Esophagus squamous epithelium (tissue), 5 donors: ENCODE results near the gene DYNC1LI1. TPM values are rescaled to one million over a fixed set of nuclear protein-coding genes. Genes with fewer than 3 reads are reported as not detected.
A peak's percentile ranks its signal among the peaks of the same experiment; 100 is the strongest.

ENCODE experiments used
- DNase-seq: peaks from one replicate; lab custom pipeline; 2025; lab: John Stamatoyannopoulos, UW
- H3K27ac ChIP-seq, 4 donors: fragments of 200-600 bp; sonication (generic); one replicate each; pipeline ENCODE4 v1.5.1; 2016 to 2019; ENCODE audit warnings: mild to moderate bottlenecking in 1 of 4
- H3K27me3 ChIP-seq, 4 donors: fragments of 200-600 bp; sonication (generic); 1 replicate in 3 of 4; 2 replicates in 1 of 4; pipeline versions ENCODE4 v1.5.1 to v1.6.0; 2017 to 2021; ENCODE audit warnings: antibody characterized with exemption in 1 of 4
- H3K36me3 ChIP-seq, 3 donors: fragments of 200-600 bp; sonication (generic); one replicate each; pipeline ENCODE4 v1.5.1; 2016 to 2019
- H3K4me1 ChIP-seq, 3 donors: fragments of 200-600 bp; sonication (generic); one replicate each; pipeline ENCODE4 v1.5.1; 2017 to 2019
- H3K4me3 ChIP-seq, 4 donors: fragments of 200-600 bp; sonication (generic); 1 replicate in 3 of 4; 2 replicates in 1 of 4; pipeline ENCODE4 v1.5.1; 2016 to 2019; ENCODE audit warnings: mild to moderate bottlenecking in 2 of 4, moderate library complexity in 1 of 4
- H3K9me3 ChIP-seq, 3 donors: fragments of 200-600 bp; sonication (generic); one replicate each; pipeline ENCODE4 v1.5.1; 2016 to 2019
- POLR2A ChIP-seq, 4 donors: fragments of 450-650 bp; IDR thresholded peaks; one replicate each; pipeline ENCODE4 v1.6.1; 2017; ENCODE audit warnings: antibody characterized with exemption in 4 of 4, mild to moderate bottlenecking in 4 of 4, moderate library complexity in 3 of 4
- WGBS, 2 donors: methylation state at CpG; one replicate each; pipeline ENCODE4 v1.1.5; 2018; 5-methylcytosine and 5-hydroxymethylcytosine counted together
- intact Hi-C: fragments of 100-400 bp; cut with DNase I; formaldehyde crosslinking; loops from one replicate; pipeline ENCODE4 v1.15.0; 2022
- total RNA-seq, 4 donors: library from RNA; depleted of rRNA; stranded (reverse); fragments of >200 nt; gene quantifications; one replicate each; pipeline ENCODE4 v1.1.0, GENCODE V29; 2016
- TF ChIP-seq, protein P1 (sequence below), 6 experiments: fragments of 450-650 bp in 4 of 6; fragments of 200-600 bp in 2 of 6; sonication (generic) in 2 of 6; IDR thresholded peaks; one replicate each; pipeline ENCODE4 v1.5.1; 2016 to 2019; ENCODE audit warnings: antibody characterized with exemption in 6 of 6, mild to moderate bottlenecking in 4 of 6, moderate library complexity in 4 of 6
- donor health status: DM: yes; HTN: yes; CAD: no.

DYNC1LI1 gene
- total RNA-seq, 4 donors from 2014 or later, result 12.8 to 29.9 (median 24.8) TPM

DNA sequence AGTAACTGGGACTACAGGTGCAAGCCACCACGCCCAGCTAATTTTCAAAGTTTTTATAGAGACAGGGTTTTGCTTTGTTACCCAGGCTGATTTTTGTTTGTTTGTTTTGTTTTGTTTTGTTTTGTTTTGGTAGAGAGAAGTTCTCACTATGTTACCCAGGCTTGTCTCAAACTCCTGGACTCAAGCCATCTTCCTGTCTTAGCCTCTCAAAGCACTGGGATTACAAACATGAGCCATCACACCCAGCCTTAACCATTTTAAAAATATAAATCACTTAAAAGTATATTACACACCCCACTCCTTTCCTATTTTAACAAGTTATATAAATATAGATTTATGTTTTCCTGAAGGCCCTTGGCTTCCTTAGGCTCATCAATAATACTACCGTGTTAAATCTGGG is 6.5 kb upstream of the DYNC1LI1 start:
- Histone ChIP-seq H3K36me3 (no peaks in the 10 kb centered on the region), H3K27ac (peak overlapping the region; percentile 40 to 66 (median 50)), H3K4me3 (peak overlapping the region in 2 of 4 donors; percentile 9 to 50), H3K27me3 (no peaks in the 10 kb centered on the region), H3K4me1 (peaks cover 6 to 20% (median 12%) of the 10 kb centered on the region in 3 donors), H3K9me3 (no peaks in the 10 kb centered on the region)
- no peak for TF ChIP-seq POLR2A (IDR thresholded peaks at IDR 0.05)
- TF ChIP-seq, protein P1, sequence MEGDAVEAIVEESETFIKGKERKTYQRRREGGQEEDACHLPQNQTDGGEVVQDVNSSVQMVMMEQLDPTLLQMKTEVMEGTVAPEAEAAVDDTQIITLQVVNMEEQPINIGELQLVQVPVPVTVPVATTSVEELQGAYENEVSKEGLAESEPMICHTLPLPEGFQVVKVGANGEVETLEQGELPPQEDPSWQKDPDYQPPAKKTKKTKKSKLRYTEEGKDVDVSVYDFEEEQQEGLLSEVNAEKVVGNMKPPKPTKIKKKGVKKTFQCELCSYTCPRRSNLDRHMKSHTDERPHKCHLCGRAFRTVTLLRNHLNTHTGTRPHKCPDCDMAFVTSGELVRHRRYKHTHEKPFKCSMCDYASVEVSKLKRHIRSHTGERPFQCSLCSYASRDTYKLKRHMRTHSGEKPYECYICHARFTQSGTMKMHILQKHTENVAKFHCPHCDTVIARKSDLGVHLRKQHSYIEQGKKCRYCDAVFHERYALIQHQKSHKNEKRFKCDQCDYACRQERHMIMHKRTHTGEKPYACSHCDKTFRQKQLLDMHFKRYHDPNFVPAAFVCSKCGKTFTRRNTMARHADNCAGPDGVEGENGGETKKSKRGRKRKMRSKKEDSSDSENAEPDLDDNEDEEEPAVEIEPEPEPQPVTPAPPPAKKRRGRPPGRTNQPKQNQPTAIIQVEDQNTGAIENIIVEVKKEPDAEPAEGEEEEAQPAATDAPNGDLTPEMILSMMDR (IDR thresholded peaks at IDR 0.05), result no peak
- intact Hi-C loops, result no loop called here
- 54 to 55% methylated on average over 2 of the region's 2 CpGs for WGBS, 2 donors
- no peak for DNase-seq

DNA sequence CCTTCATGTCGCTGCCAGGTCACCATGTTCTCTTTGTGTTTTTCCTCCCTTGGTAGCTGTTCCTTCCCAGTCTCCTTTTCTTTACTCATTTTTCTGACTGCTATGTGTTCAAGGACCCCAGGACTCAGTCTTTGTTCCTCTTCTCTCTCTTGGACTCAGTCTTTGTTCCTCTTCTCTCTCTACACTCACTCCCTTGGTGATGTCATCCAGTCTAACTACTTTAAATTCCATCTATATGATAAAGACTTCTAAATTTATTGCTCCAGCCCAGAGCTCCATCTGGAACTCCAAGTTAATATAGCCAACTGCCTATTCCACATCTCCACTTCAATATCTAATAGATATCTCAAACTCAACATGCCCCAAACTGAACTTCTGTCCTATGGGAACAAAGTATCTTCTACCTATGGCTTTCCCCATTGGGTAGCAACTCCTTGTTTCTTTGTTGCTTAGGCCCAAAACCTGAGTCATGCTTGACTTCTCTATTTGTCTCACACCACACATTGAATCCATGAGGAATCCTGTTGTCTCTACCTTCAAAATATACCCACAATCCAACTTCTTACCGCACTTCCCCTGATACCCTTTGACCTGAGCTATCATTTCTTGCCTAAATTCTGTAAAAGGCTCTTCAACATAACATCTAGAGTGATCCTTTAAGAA is 4.9 kb upstream of the DYNC1LI1 start:
- H3K27me3 ChIP-seq, result no peaks in the 10 kb centered on the region

DNA sequence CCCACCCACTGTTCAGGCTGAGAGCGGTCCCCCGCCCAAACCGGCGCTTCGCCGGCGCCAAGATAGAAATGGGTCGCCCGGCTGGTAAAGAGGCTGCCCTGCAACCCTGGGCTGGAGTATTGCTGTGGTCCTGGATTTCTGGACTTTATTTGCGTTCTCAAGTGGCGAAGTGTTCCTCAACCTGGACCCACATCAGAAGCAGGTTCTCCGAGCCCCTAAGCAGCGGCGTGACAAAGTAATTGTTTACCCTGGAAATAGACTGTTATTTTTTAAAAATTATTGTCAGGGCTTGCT is 481 bp upstream of the DYNC1LI1 start:
- peak overlapping the region; percentile 90 to 98 (median 96) for H3K27ac ChIP-seq
- 1 to 4% methylated on average over 5 to 10 of the region's 14 CpGs for WGBS, 2 donors
- H3K4me1 ChIP-seq, result peaks cover 0 to 45% (median 17%) of the 10 kb centered on the region in 3 donors
- intact Hi-C loops, result no loop called here
- H3K4me3 ChIP-seq, result peak overlapping the region; percentile 69 to 99 (median 92)
- DNase-seq, result no peak
- TF ChIP-seq POLR2A (IDR thresholded peaks at IDR 0.05), result no peak
- TF ChIP-seq, protein P1 (IDR thresholded peaks at IDR 0.05), result no peak
- H3K9me3 ChIP-seq, result no peaks in the 10 kb centered on the region
- H3K27me3 ChIP-seq, result no peaks in the 10 kb centered on the region
- H3K36me3 ChIP-seq, result peaks cover 0 to 4% (median 0%) of the 10 kb centered on the region in 3 donors

More for the DNA sequence above, 4.9 kb upstream of the DYNC1LI1 start:
- TF ChIP-seq, protein P1 (IDR thresholded peaks at IDR 0.05), result no peak
- TF ChIP-seq POLR2A (IDR thresholded peaks at IDR 0.05), result no peak
- no peak for DNase-seq
- no peaks in the 10 kb centered on the region for H3K36me3 ChIP-seq
- no peaks in the 10 kb centered on the region for H3K9me3 ChIP-seq
- no peak overlapping the region for H3K27ac ChIP-seq
- H3K4me1 ChIP-seq, result peaks cover 6 to 32% (median 19%) of the 10 kb centered on the region in 3 donors
- WGBS, 2 donors, result 90 to 92% methylated on average over 2 of the region's 2 CpGs
- no peak overlapping the region for H3K4me3 ChIP-seq
- intact Hi-C loops, result no loop called here

DNA sequence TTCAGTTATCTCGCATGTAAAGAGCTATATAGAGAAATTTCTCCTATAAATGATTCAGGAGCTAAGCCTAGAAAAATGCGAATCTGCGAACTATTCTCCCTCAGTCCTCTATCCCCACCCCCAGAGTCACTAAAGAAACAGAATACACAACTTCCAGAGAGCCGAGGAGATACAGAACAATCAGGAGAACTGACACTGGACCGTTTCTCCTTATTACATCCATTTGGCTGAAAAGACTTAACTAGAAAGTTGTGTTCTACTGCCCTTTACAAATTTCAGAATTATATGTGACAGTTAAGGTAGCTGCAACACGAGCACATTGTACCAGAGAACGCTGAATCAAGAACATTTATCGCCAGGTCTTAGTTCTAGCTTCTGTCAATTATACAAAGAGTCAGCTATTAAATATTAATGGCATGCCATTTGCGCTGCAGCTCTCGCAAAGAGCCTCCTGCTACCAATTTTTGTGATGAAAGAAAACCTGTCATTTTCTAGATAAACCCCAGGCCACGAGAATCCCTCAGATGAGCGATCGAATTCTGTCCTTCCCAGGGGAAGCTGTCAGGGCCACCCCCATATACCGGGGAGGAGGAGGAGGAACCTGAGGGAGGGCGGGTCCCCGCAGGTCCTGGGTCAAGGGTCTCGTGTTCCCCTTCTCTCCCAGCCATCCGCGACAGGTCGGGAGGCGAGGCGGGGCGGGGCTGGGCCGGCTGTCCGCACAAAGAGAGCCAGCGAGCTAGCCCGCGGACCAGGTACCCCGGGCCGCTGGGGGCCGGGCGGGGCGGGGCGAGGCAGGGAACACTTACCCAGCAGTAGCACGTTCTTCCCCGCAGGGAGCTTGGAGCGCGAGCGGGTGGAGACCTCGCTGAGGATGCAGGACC is 878 bp downstream of the DYNC1LI1 start:
- Histone ChIP-seq H3K36me3 (peaks cover 0 to 14% (median 6%) of the 10 kb centered on the region in 3 donors), H3K4me1 (peaks cover 0 to 45% (median 17%) of the 10 kb centered on the region in 3 donors), H3K27me3 (no peaks in the 10 kb centered on the region), H3K27ac (peak overlapping the region; percentile 90 to 98 (median 96)), H3K4me3 (peak overlapping the region; percentile 69 to 99 (median 92)), H3K9me3 (no peaks in the 10 kb centered on the region)
- intact Hi-C loops, result no loop called here
- DNase-seq, result no peak
- TF ChIP-seq POLR2A (IDR thresholded peaks at IDR 0.05), result no peak
- TF ChIP-seq, protein P1 (IDR thresholded peaks at IDR 0.05), result peak in 1 of 6 experiments; percentile 14
- WGBS, 2 donors, result 0 to 2% methylated on average over 14 to 15 of the region's 40 CpGs

DNA sequence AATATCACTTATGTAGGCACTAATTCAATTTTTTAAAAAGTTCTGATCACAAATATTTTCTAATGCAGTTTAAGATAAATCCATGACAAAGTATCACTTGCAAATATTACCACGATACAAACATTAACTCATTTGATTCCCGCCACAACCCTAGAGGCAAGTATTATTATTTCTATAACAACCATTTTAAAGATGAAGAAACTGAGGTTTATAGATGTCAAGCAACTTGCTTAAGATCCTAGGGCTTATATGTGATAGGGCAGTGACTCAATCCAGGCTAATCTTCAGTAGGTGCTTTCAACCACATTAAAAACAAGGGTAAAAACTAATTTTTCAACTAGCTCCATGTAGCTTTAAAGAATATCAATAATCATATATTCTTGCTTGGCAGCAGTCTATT is 1.7 kb downstream of the DYNC1LI1 start:
- no peaks in the 10 kb centered on the region for H3K27me3 ChIP-seq
- intact Hi-C loops, result no loop called here
- WGBS, 2 donors, result 82 to 88% methylated on average over 2 of the region's 2 CpGs
- peaks cover 0 to 14% (median 6%) of the 10 kb centered on the region in 3 donors for H3K36me3 ChIP-seq
- DNase-seq, result no peak
- H3K4me1 ChIP-seq, result peaks cover 0 to 45% (median 17%) of the 10 kb centered on the region in 3 donors
- no peaks in the 10 kb centered on the region for H3K9me3 ChIP-seq
- TF ChIP-seq, protein P1 (IDR thresholded peaks at IDR 0.05), result no peak
- no peak for TF ChIP-seq POLR2A (IDR thresholded peaks at IDR 0.05)
- peak overlapping the region in 2 of 4 donors; percentile 93 to 98 for H3K27ac ChIP-seq
- peak overlapping the region; percentile 69 to 99 (median 92) for H3K4me3 ChIP-seq
